Measurements from ENCODE around the gene CLTCL1.

Gene CLTCL1

DNA sequence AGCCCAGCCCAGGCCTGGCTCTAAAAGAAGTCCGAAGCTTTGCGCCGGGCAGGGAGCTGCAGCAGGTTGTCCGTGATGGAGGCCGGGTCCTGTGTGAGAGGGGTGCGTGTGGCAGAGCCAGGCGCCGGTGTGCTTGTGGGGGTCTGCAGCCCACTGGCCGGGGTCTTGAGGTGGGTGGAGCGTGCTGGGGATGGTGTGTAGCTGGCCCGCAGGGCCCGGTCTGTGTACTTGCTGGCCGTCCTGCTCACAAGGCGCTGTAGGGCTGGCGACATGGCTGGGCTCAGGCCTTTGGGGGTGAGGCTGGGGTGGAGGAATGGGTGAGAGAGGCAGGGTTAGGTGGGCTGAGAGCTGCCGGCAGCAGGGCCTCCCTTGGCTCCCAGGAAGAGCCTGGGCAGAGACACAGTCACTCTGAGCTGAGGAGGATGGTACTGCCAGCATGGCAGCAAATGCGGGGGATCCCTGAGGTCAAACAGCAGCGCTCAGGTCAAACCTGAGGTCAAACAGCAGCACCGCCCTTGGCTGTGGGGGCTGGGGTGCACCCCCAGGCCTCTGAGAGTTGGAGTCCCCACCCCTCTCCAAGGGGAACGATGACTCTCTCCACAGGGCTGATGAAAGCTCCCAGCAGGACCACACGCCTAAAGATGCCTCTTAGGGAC is 157.2 kb downstream of the CLTCL1 start:
- no peak overlapping the region for H2AFZ ChIP-seq
- H3K4me3 ChIP-seq (ENCODE audit: low read depth, low read length), result no peak overlapping the region
- H3K36me3 ChIP-seq (ENCODE audit: control insufficient read depth, insufficient read depth, low read length), result no peaks in the 10 kb centered on the region
- no peak overlapping the region for H3K4me2 ChIP-seq (ENCODE audit: low read length)
- TF ChIP-seq, protein P1, sequence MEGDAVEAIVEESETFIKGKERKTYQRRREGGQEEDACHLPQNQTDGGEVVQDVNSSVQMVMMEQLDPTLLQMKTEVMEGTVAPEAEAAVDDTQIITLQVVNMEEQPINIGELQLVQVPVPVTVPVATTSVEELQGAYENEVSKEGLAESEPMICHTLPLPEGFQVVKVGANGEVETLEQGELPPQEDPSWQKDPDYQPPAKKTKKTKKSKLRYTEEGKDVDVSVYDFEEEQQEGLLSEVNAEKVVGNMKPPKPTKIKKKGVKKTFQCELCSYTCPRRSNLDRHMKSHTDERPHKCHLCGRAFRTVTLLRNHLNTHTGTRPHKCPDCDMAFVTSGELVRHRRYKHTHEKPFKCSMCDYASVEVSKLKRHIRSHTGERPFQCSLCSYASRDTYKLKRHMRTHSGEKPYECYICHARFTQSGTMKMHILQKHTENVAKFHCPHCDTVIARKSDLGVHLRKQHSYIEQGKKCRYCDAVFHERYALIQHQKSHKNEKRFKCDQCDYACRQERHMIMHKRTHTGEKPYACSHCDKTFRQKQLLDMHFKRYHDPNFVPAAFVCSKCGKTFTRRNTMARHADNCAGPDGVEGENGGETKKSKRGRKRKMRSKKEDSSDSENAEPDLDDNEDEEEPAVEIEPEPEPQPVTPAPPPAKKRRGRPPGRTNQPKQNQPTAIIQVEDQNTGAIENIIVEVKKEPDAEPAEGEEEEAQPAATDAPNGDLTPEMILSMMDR (IDR thresholded peaks at IDR 0.05), result no peak
- no peaks in the 10 kb centered on the region for H3K27me3 ChIP-seq (ENCODE audit: control insufficient read depth, insufficient read depth, low read length)
- no peaks in the 10 kb centered on the region for H3K9me3 ChIP-seq (ENCODE audit: control insufficient read depth, low read length)
- no peaks in the 10 kb centered on the region for H3K79me2 ChIP-seq
- no peaks in the 10 kb centered on the region for H3K4me1 ChIP-seq
- no peak overlapping the region for H3K27ac ChIP-seq
- no peak overlapping the region for H3K9ac ChIP-seq

DNA sequence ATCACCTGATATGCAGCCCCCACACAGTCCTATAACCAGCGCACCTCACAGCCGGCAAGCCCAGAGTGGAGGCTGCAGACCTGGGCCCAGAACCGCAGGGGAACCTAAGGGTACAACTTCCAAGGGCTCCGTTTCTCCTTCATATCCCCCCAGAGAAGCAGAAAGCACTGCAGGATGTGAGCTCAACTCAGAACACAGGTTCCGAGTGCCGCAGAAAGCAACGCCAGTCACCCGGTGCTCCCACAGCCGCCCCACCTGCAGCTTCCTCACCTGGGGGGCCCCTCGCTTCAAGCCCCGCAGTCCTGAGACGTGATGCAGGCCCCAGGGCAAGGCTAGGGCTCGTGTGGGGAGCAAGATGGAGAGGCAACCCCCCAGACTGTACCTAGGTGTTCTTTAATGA is 158.0 kb downstream of the CLTCL1 start:
- H3K79me2 ChIP-seq, result no peaks in the 10 kb centered on the region
- no peaks in the 10 kb centered on the region for H3K36me3 ChIP-seq (ENCODE audit: control insufficient read depth, insufficient read depth, low read length)
- TF ChIP-seq, protein P1 (IDR thresholded peaks at IDR 0.05), result no peak
- H3K9ac ChIP-seq, result no peak overlapping the region
- H3K27ac ChIP-seq, result no peak overlapping the region
- H3K4me2 ChIP-seq (ENCODE audit: low read length), result no peak overlapping the region
- H3K4me3 ChIP-seq (ENCODE audit: low read depth, low read length), result no peak overlapping the region
- no peaks in the 10 kb centered on the region for H3K27me3 ChIP-seq (ENCODE audit: control insufficient read depth, insufficient read depth, low read length)
- no peaks in the 10 kb centered on the region for H3K4me1 ChIP-seq
- no peak overlapping the region for H2AFZ ChIP-seq
- no peaks in the 10 kb centered on the region for H3K9me3 ChIP-seq (ENCODE audit: control insufficient read depth, low read length)

DNA sequence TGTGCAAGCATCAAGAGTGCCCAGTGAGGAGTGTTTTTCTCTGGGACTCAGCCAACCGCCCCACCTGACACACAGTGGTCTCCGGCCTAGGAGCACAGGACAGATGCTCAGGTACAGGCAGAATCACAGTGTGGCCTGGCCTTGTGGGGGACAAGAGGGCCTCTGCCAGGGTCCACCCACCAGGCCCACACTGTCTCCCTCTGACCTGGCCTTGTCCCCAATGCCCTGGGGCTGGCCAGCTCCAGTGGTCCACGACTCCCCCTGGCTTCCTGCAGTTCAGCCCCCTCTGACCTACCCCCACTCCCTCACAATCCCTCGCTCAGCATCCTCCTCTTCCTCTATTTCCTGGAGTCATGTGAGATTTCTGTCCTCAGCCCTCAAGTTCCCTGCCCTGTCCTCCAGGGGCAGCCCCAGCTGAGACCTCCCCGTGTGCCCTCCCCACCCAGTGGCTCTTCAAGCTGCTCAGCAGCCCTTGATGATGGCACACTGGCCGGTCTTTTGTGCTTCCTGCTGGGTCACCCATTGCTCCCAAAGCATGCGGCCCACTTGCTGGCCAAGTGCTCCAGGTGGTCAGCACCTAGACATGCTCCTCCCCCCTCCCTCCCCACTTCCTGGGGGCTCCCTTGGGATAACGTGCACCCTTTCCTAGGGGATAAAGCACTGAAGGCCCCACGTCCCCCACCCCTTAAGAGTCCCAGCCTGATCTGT is 158.7 kb downstream of the CLTCL1 start:
- Histone ChIP-seq H3K4me1 (no peaks in the 10 kb centered on the region), H3K9ac (no peak overlapping the region), H3K36me3 (ENCODE audit: control insufficient read depth, insufficient read depth, low read length) (no peaks in the 10 kb centered on the region), H3K4me2 (ENCODE audit: low read length) (no peak overlapping the region), H2AFZ (no peak overlapping the region), H3K79me2 (no peaks in the 10 kb centered on the region), H3K4me3 (ENCODE audit: low read depth, low read length) (no peak overlapping the region), H3K27ac (no peak overlapping the region), H3K27me3 (ENCODE audit: control insufficient read depth, insufficient read depth, low read length) (no peaks in the 10 kb centered on the region), H3K9me3 (ENCODE audit: control insufficient read depth, low read length) (no peaks in the 10 kb centered on the region)
- TF ChIP-seq, protein P1 (IDR thresholded peaks at IDR 0.05), result no peak

DNA sequence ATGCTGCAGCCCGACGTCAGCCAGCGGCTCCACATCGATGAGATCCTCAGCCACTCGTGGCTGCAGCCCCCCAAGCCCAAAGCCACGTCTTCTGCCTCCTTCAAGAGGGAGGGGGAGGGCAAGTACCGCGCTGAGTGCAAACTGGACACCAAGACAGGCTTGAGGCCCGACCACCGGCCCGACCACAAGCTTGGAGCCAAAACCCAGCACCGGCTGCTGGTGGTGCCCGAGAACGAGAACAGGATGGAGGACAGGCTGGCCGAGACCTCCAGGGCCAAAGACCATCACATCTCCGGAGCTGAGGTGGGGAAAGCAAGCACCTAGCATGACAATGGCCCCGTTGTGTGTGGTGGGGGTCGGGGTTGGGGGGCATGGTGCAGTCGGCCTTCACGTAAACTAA is 159.4 kb downstream of the CLTCL1 start:
- Histone ChIP-seq H3K36me3 (ENCODE audit: control insufficient read depth, insufficient read depth, low read length) (no peaks in the 10 kb centered on the region), H3K79me2 (no peaks in the 10 kb centered on the region), H3K4me2 (ENCODE audit: low read length) (no peak overlapping the region), H3K4me1 (no peaks in the 10 kb centered on the region), H3K9me3 (ENCODE audit: control insufficient read depth, low read length) (no peaks in the 10 kb centered on the region), H3K27ac (no peak overlapping the region), H3K27me3 (ENCODE audit: control insufficient read depth, insufficient read depth, low read length) (no peaks in the 10 kb centered on the region), H3K4me3 (ENCODE audit: low read depth, low read length) (no peak overlapping the region), H2AFZ (no peak overlapping the region), H3K9ac (no peak overlapping the region)
- TF ChIP-seq, protein P1 (IDR thresholded peaks at IDR 0.05), result no peak

DNA sequence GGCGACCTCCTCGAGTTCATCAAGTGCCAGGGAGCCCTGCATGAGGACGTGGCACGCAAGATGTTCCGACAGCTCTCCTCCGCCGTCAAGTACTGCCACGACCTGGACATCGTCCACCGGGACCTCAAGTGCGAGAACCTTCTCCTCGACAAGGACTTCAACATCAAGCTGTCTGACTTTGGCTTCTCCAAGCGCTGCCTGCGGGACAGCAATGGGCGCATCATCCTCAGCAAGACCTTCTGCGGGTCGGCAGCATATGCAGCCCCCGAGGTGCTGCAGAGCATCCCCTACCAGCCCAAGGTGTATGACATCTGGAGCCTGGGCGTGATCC is 159.9 kb downstream of the CLTCL1 start:
- Histone ChIP-seq H3K27me3 (ENCODE audit: control insufficient read depth, insufficient read depth, low read length) (no peaks in the 10 kb centered on the region), H2AFZ (no peak overlapping the region), H3K79me2 (no peaks in the 10 kb centered on the region), H3K4me1 (no peaks in the 10 kb centered on the region), H3K36me3 (ENCODE audit: control insufficient read depth, insufficient read depth, low read length) (no peaks in the 10 kb centered on the region), H3K9me3 (ENCODE audit: control insufficient read depth, low read length) (no peaks in the 10 kb centered on the region), H3K27ac (no peak overlapping the region), H3K4me3 (ENCODE audit: low read depth, low read length) (no peak overlapping the region), H3K4me2 (ENCODE audit: low read length) (no peak overlapping the region), H3K9ac (no peak overlapping the region)
- TF ChIP-seq, protein P1 (IDR thresholded peaks at IDR 0.05), result no peak
